ENCODE results near the gene CYB561D1.

GRCh38 chr1:109503935-109504334 lies 10.0 kb downstream of the CYB561D1 start:
- TF ChIP-seq, protein P1, sequence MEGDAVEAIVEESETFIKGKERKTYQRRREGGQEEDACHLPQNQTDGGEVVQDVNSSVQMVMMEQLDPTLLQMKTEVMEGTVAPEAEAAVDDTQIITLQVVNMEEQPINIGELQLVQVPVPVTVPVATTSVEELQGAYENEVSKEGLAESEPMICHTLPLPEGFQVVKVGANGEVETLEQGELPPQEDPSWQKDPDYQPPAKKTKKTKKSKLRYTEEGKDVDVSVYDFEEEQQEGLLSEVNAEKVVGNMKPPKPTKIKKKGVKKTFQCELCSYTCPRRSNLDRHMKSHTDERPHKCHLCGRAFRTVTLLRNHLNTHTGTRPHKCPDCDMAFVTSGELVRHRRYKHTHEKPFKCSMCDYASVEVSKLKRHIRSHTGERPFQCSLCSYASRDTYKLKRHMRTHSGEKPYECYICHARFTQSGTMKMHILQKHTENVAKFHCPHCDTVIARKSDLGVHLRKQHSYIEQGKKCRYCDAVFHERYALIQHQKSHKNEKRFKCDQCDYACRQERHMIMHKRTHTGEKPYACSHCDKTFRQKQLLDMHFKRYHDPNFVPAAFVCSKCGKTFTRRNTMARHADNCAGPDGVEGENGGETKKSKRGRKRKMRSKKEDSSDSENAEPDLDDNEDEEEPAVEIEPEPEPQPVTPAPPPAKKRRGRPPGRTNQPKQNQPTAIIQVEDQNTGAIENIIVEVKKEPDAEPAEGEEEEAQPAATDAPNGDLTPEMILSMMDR (optimal IDR thresholded peaks at IDR 0.05 in 1 of 3, IDR thresholded peaks at IDR 0.05 in 1 of 3, conservative IDR thresholded peaks at IDR 0.05 in 1 of 3; ENCODE audit: extremely low read depth in 1 of 3, insufficient read depth in 2 of 3, low read length in 3 of 3), result no peak
- TF ChIP-seq EZH2 (IDR thresholded peaks at IDR 0.05; ENCODE audit: low read length), result no peak

Data from keratinocyte (primary cell).